Measurements from ENCODE around the gene GGCX. TPM values are rescaled to one million over a fixed set of nuclear protein-coding genes. Genes with fewer than 3 reads are reported as not detected.

GGCX gene
- total RNA-seq, 2 experiments from 2014 or later, result 24.2 to 25.2 TPM

DNA sequence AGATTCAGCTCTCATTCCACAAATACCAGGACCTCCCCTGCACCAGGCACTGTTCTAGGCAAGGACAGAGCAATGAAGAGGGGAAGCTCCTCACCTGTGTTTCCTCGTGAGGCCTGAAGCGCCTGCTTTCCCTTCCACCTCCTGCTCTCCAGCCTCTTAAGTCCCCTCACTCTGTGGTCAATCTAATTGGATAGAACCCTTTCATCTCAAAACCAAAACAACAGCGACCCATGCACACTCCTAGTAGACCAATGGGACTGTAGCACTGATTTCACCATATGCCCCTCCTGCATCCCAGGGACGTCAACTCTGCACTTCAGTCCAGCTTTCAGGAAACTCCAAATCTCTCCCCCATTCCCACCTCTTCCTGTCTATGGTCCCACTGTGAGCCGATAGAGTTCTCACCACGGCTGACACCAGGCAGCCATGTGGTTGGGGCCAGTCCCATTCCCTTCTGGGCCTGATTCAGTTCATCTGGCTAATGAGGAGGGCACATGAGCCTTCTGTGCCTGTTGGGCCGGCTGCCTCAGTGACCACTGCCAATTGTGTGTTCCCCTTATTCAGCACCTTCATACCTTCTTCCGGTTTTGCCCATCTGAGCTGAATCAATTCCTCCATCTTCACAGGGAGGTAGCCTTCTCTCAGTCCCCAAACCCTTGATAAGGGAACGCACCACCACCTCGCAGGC is 55.6 kb downstream of the GGCX start:
- intact Hi-C loops (cut with micrococcal nuclease), result no loop called here
- Mint-ChIP-seq H3K36me3 (no peaks in the 10 kb centered on the region), H3K4me3 (no peak overlapping the region), H3K9me3 (no peaks in the 10 kb centered on the region), H3K4me1 (ENCODE audit: low read depth) (no peaks in the 10 kb centered on the region), H3K27ac (no peak overlapping the region), H3K27me3 (no peaks in the 10 kb centered on the region)
- ChIA-PET POLR2A (no interaction called here), CTCF (interaction anchor here (1.0 kb wide), 1 partner anchor 438 kb away, joined by 3 read pairs; no protein-coding TSS in a partner anchor)
- DNase-seq, result no peak

DNA sequence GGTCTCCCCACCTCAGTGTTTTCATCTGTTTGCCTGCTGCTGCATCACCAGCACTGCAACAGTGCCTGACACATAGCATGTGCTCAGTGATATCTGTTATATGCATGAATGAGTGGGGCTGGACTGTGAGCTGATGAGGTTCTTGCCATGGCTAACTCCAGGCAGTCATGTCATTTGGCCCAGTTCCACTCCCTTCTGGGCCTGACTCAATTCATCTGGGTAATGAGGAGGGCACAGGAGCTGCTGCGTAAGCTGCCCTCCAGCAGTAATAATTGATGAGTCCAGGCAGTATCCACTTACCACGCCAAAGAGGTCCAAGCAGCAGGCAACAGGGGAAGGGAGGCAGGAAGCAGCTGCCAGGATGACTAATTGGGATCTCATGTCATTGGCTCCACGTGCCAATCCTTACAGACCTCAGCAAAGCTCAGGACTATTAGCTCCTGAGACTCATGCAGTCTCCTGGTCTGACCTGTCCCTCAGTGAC is 56.5 kb downstream of the GGCX start:
- ChIA-PET POLR2A (no interaction called here), CTCF (interaction anchor here (0.5 kb wide), 1 partner anchor 135 kb away, joined by 3 read pairs; no protein-coding TSS in a partner anchor)
- no peaks in the 10 kb centered on the region for H3K9me3 Mint-ChIP-seq
- intact Hi-C loops (cut with micrococcal nuclease), result no loop called here
- H3K4me1 Mint-ChIP-seq (ENCODE audit: low read depth), result no peaks in the 10 kb centered on the region
- H3K27me3 Mint-ChIP-seq, result no peaks in the 10 kb centered on the region
- no peak overlapping the region for H3K4me3 Mint-ChIP-seq
- H3K36me3 Mint-ChIP-seq, result no peaks in the 10 kb centered on the region
- no peak for DNase-seq
- no peak overlapping the region for H3K27ac Mint-ChIP-seq

DNA sequence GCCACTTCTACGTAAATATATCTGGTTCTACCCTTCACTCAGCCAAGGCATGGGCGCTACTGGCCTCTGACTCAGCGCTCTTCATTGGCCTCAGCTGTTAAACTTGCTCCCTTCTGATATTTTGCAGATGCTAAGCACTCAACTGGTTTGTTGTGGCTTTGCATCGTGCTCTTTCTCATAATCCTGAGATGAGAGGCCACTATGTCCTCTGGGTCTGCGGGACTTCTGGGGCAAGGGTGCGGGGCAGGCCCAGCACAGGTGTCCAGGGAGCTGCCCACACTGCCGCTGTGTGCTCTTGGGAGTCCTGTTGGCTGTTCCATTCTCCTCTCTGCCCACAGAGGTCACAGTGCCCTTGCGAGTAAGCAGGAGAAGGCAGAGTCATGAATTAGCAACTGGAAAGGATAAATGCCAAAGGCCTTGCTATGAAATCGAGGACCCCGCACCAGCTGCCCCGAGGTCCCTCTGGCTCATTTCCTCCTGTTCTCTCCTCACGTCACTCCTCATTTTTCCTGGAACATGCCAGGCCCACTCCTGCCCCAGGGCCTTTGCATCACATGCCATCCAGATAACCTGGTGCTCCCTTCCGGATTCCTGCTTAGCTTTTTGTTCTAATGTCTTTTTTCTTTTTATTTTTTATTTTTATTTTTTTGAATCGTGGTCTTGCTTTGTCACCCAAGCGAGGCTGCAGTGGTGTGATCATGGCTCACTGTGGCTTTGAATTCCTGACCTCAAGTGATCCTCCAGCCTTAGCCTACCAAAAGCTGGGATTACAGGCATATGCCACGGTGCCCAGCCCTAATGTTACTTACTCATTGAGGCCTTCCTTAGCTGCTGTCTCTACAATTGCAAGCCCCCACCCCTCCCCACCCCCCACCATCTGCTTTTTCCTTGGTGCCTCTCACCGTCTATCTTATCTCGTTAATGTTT is 57.2 kb downstream of the GGCX start:
- no peak overlapping the region for H3K4me3 Mint-ChIP-seq
- H3K4me1 Mint-ChIP-seq (ENCODE audit: low read depth), result no peaks in the 10 kb centered on the region
- no peak for DNase-seq
- no peaks in the 10 kb centered on the region for H3K36me3 Mint-ChIP-seq
- intact Hi-C loops (cut with micrococcal nuclease), result no loop called here
- no peaks in the 10 kb centered on the region for H3K27me3 Mint-ChIP-seq
- H3K9me3 Mint-ChIP-seq, result no peaks in the 10 kb centered on the region
- POLR2A ChIA-PET, result no interaction called here
- CTCF ChIA-PET, result interaction anchor here (0.5 kb wide), 1 partner anchor 134 kb away, joined by 3 read pairs; no protein-coding TSS in a partner anchor
- H3K27ac Mint-ChIP-seq, result no peak overlapping the region

DNA sequence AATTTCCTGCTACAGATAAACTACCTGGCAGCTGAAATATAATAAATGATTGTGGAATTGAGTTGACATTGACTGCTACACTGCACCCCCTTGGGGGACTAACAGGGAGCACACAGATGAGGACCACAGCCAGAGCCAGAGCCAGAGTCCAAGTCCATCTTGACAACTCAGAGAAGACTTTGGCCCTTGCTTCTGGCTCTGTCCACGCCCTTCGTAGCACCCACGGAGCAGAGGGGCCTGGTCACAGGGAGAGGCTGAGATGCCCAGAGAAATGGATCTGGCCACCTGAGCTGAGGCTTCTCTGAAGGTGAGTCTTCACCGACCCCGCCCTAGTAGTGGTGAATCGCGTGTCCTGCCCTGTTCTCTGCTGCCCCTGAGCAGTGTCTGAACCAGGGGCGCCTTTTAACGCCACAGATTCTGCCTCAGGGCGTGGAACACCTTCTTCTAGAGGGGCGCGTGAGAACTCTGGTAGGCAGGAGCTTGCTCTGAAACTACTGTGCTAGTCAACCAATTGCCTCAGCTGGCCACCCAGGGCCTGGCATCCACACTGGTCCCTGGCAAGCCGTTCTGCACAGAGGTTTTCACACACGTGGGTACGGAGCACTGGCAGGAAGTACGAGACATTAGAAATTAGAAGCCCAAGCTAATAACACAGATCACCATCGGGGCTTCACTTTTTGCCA is 58.0 kb downstream of the GGCX start:
- CTCF ChIA-PET, result no interaction called here
- POLR2A ChIA-PET, result no interaction called here
- H3K4me3 Mint-ChIP-seq, result no peak overlapping the region
- intact Hi-C loops (cut with micrococcal nuclease), result no loop called here
- no peak for DNase-seq
- H3K4me1 Mint-ChIP-seq (ENCODE audit: low read depth), result no peaks in the 10 kb centered on the region
- H3K27me3 Mint-ChIP-seq, result no peaks in the 10 kb centered on the region
- H3K27ac Mint-ChIP-seq, result no peak overlapping the region
- no peaks in the 10 kb centered on the region for H3K9me3 Mint-ChIP-seq
- H3K36me3 Mint-ChIP-seq, result no peaks in the 10 kb centered on the region

DNA sequence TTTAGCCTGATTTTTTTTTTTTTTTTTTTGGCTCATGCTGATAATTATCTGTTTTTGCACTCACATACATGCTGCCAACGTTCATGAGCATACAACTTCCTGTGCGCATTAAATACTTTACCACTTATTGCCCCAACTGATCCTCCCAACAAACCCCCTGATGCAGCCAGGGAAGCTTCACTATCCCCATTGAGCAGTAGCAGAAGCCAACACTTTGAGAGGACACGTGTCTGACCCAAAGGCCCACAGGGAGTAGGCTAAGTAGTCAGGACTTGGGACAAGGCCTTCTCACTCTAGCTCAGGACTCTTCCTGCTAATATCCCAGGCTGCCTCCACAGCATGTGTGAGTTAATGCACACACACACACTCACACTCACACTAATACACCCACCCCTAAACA is 58.6 kb downstream of the GGCX start:
- Mint-ChIP-seq H3K4me1 (ENCODE audit: low read depth) (no peaks in the 10 kb centered on the region), H3K4me3 (no peak overlapping the region), H3K27ac (no peak overlapping the region), H3K9me3 (no peaks in the 10 kb centered on the region), H3K36me3 (no peaks in the 10 kb centered on the region), H3K27me3 (no peaks in the 10 kb centered on the region)
- CTCF ChIA-PET, result no interaction called here
- intact Hi-C loops (cut with micrococcal nuclease), result no loop called here
- DNase-seq, result no peak
- POLR2A ChIA-PET, result no interaction called here

DNA sequence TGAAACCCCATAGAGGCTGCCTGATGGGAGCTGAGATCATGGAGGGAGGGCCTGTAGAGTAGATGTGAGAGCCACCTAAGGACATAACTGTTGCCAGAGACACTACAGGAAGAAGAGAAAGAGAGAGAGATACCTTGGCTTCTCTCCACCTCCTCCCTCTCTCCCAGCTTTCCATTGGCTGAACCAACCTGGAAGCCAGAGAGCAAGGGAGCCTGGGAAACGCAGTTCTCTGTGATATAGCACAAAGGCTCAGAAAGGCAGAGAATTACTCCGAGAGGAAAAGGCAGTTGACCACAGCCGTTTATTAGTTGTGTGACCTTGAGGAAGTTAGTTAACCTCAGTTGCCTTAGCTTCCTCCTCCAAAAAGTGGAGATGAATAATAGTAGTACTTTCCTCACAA is 60.0 kb downstream of the GGCX start:
- no peaks in the 10 kb centered on the region for H3K4me1 Mint-ChIP-seq (ENCODE audit: low read depth)
- no peak overlapping the region for H3K4me3 Mint-ChIP-seq
- intact Hi-C loops (cut with micrococcal nuclease), result no loop called here
- DNase-seq, result no peak
- no peaks in the 10 kb centered on the region for H3K27me3 Mint-ChIP-seq
- H3K9me3 Mint-ChIP-seq, result no peaks in the 10 kb centered on the region
- CTCF ChIA-PET, result no interaction called here
- POLR2A ChIA-PET, result interaction anchor here (0.6 to 0.8 kb wide), 2 partner anchors 37 to 57 kb away, joined by 3 to 5 read pairs; partner anchors contain the start of gene MAT2A
- H3K27ac Mint-ChIP-seq, result no peak overlapping the region
- H3K36me3 Mint-ChIP-seq, result no peaks in the 10 kb centered on the region

DNA sequence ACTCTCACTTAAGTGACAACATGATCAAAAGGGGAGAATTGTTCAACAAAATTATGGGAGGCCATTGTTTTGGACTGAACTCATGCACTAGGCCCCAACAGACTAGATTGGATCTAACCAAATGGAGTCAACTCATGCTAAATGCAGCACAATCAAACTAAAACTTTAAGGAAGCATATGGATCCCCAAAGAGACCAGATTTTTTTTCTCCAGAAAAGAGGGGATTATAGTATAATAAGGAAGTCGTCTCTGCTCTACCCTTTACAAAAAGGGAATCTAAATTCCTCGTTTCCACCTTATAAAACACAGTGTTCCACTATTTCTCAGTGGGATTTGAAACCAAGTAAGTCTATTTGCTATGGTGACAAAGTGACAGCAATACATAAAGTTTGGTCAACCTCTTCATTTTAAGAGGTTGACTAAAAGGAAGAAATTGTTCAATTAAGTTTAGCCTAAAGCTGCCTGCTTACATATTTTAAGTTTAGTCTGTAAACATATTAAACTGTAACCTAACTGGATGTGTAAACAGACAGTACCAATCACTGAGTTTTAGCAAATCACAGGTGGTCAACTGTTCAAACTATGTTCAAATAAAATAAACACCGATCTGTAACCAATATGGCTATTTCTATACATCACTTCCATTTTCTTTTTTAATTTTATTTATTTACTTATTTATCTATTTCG is 63.2 kb downstream of the GGCX start:
- CTCF ChIA-PET, result no interaction called here

DNA sequence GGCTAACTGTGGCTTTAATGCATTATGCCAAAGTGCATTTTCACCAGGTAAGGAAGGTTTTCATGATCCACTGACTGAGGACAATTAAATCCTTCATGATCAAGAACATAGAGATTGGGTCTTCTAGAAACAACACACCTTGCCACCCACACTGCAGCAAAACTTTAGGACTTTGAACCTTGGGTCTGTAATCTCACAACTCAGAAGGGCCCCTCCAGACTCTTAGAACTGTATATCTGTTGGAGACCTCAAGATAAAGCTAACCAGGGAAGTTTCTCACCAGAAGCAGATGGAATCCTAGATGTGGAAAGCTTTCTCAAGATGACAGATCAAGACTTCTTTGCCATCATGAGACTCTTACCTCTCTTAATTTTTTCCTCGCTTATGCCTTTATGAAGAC is 64.9 kb downstream of the GGCX start:
- no peaks in the 10 kb centered on the region for H3K9me3 Mint-ChIP-seq
- H3K4me1 Mint-ChIP-seq (ENCODE audit: low read depth), result no peaks in the 10 kb centered on the region
- ChIA-PET CTCF (no interaction called here), POLR2A (no interaction called here)
- H3K27ac Mint-ChIP-seq, result no peak overlapping the region
- H3K27me3 Mint-ChIP-seq, result no peaks in the 10 kb centered on the region
- no peak for DNase-seq
- intact Hi-C loops (cut with micrococcal nuclease), result no loop called here
- H3K36me3 Mint-ChIP-seq, result no peaks in the 10 kb centered on the region
- H3K4me3 Mint-ChIP-seq, result no peak overlapping the region

More for the DNA sequence above, 63.2 kb downstream of the GGCX start:
- no peaks in the 10 kb centered on the region for H3K27me3 Mint-ChIP-seq
- DNase-seq, result no peak
- H3K4me1 Mint-ChIP-seq (ENCODE audit: low read depth), result no peaks in the 10 kb centered on the region
- H3K36me3 Mint-ChIP-seq, result no peaks in the 10 kb centered on the region
- H3K27ac Mint-ChIP-seq, result no peak overlapping the region
- H3K4me3 Mint-ChIP-seq, result no peak overlapping the region
- no peaks in the 10 kb centered on the region for H3K9me3 Mint-ChIP-seq
- POLR2A ChIA-PET, result no interaction called here
- intact Hi-C loops (cut with micrococcal nuclease), result no loop called here

Other genes starting within 250 kb of the GGCX start
- 10 to 100 TPM; 84.8 to 85.9 TPM for gene TGOLN2, start 233.5 kb downstream of the GGCX start, total RNA-seq
- 10 to 100 TPM; 22.6 to 22.8 TPM for gene RETSAT, start 207.0 kb downstream of the GGCX start, total RNA-seq
- 10 to 100 TPM; 11.1 to 15.0 TPM for gene ELMOD3, start 206.7 kb downstream of the GGCX start, total RNA-seq
- 10 to 100 TPM; 24.1 to 25.6 TPM for gene CAPG, start 151.1 kb downstream of the GGCX start, total RNA-seq
- 1 to 10 TPM in 1 of 2 experiments, under 1 TPM in 1; 0.65 to 1.4 TPM for gene SH2D6, start 142.8 kb downstream of the GGCX start, total RNA-seq
- gene MAT2A, start 22.3 kb downstream of the GGCX start, total RNA-seq, result 100 to 1,000 TPM; 196 to 208 TPM
- 100 to 1,000 TPM; 112 to 114 TPM for gene VAMP8, start 16.1 kb upstream of the GGCX start, total RNA-seq
- gene VAMP5, start 22.9 kb upstream of the GGCX start, total RNA-seq, result 10 to 100 TPM; 49.7 to 51.9 TPM
- gene RNF181, start 34.3 kb upstream of the GGCX start, total RNA-seq, result 100 to 1,000 TPM; 120 to 124 TPM
- gene TMEM150A, start 41.2 kb upstream of the GGCX start, total RNA-seq, result 1 to 10 TPM; 1.2 to 1.6 TPM
- 10 to 100 TPM; 36.3 to 39.1 TPM for gene C2orf68, start 50.6 kb upstream of the GGCX start, total RNA-seq
- gene USP39, start 54.7 kb upstream of the GGCX start, total RNA-seq, result 10 to 100 TPM; 83.2 to 83.4 TPM
- not detected for gene SFTPB, start 106.7 kb upstream of the GGCX start, total RNA-seq
- 10 to 100 TPM; 21.5 to 22.8 TPM for gene GNLY, start 132.9 kb upstream of the GGCX start, total RNA-seq
- not detected for gene ATOH8, start 192.5 kb upstream of the GGCX start, total RNA-seq